CD14-positive monocyte (primary cell): ENCODE measurements around the gene IRF4. TPM values are rescaled to one million over a fixed set of nuclear protein-coding genes. Genes with fewer than 3 reads are reported as not detected.

Experiments
- DNase-seq, 3 donors: peaks; one replicate each; pipeline ENCODE4 v3.0.0-alpha.2; 2011 to 2022
- H2AFZ ChIP-seq: 2 replicates; pipeline ENCODE4 v1.6.0; 2012; ENCODE audit warnings: mild to moderate bottlenecking, low read depth, low read length, inconsistent platforms; ENCODE audit not compliant: insufficient read depth, poor library complexity, severe bottlenecking
- H3K27ac ChIP-seq, 2 donors: 1 replicate in 1 of 2; 2 replicates in 1 of 2; pipeline ENCODE4 v1.5.1; 2012 to 2013; ENCODE audit warnings: low read length in 2 of 2, control low read depth in 1 of 2, inconsistent platforms in 1 of 2, low read depth in 1 of 2, mild to moderate bottlenecking in 1 of 2
- H3K27me3 ChIP-seq, 2 donors: one replicate each; pipeline versions ENCODE4 v1.6.0 to v1.6.1; 2011 to 2013; ENCODE audit warnings: low read length in 2 of 2; ENCODE audit not compliant: control insufficient read depth in 2 of 2, insufficient read depth in 2 of 2
- H3K36me3 ChIP-seq, 2 donors: replicated peaks in 1 of 2; 1 replicate in 1 of 2; 2 replicates in 1 of 2; pipeline versions ENCODE4 v1.5.1 to v1.6.1; 2012 to 2013; ENCODE audit warnings: low read length in 2 of 2, control low read depth in 1 of 2, inconsistent platforms in 1 of 2, mild to moderate bottlenecking in 1 of 2; ENCODE audit not compliant: insufficient read depth in 2 of 2, control insufficient read depth in 1 of 2
- H3K4me1 ChIP-seq, 2 donors: 1 replicate in 1 of 2; 2 replicates in 1 of 2; pipeline versions ENCODE4 v1.5.1 to v1.6.1; 2012 to 2013; ENCODE audit warnings: low read length in 2 of 2, control low read depth in 1 of 2, inconsistent platforms in 1 of 2, mild to moderate bottlenecking in 1 of 2, moderate library complexity in 1 of 2; ENCODE audit not compliant: insufficient read depth in 2 of 2, control insufficient read depth in 1 of 2
- H3K4me2 ChIP-seq: replicated peaks from 2 replicates; pipeline ENCODE3; 2012; ENCODE audit warnings: low read length, moderate library complexity, mild to moderate bottlenecking; ENCODE audit not compliant: poor library complexity, severe bottlenecking; ENCODE audit errors: extremely low read depth
- H3K4me3 ChIP-seq, 3 experiments: fragments of 200-600 bp in 1 of 3; sonication (generic) in 1 of 3; replicated peaks in 1 of 3; 1 replicate in 2 of 3; 2 replicates in 1 of 3; pipeline ENCODE4 v1.5.1; 2011 to 2013; ENCODE audit warnings: low read length in 3 of 3, mild to moderate bottlenecking in 3 of 3, control low read depth in 2 of 3, low read depth in 2 of 3, inconsistent platforms in 1 of 3, moderate library complexity in 1 of 3
- H3K79me2 ChIP-seq: 2 replicates; pipeline ENCODE4 v1.6.0; 2012; ENCODE audit warnings: mild to moderate bottlenecking, control low read depth, inconsistent platforms, low read length, moderate library complexity; ENCODE audit not compliant: insufficient read depth
- H3K9ac ChIP-seq: 2 replicates; pipeline ENCODE4 v1.6.0; 2017; ENCODE audit warnings: low read length, mild to moderate bottlenecking; ENCODE audit not compliant: insufficient read depth, poor library complexity, severe bottlenecking
- H3K9me3 ChIP-seq, 2 donors: replicated peaks in 1 of 2; 1 replicate in 1 of 2; 2 replicates in 1 of 2; pipeline versions ENCODE4 v1.5.1 to v1.6.1; 2012 to 2013; ENCODE audit warnings: low read length in 2 of 2, control low read depth in 1 of 2; ENCODE audit not compliant: control insufficient read depth in 1 of 2, insufficient read depth in 1 of 2
- H4K20me1 ChIP-seq: 2 replicates; pipeline ENCODE4 v1.6.0; 2012; ENCODE audit warnings: mild to moderate bottlenecking, low read length, control low read depth, moderate library complexity; ENCODE audit not compliant: insufficient read depth
- H3K27ac Mint-ChIP-seq, 7 donors: one replicate each; pipeline ENCODE4 v1.8.0; 2020; ENCODE audit warnings: mild to moderate bottlenecking in 7 of 7, mixed read lengths in 7 of 7, moderate library complexity in 6 of 7, inconsistent platforms in 2 of 7
- H3K27me3 Mint-ChIP-seq, 3 donors: one replicate each; pipeline ENCODE4 v1.8.0; 2021 to 2022; ENCODE audit warnings: low read depth in 3 of 3, mild to moderate bottlenecking in 3 of 3, mixed read lengths in 3 of 3, moderate library complexity in 3 of 3, inconsistent platforms in 1 of 3
- H3K36me3 Mint-ChIP-seq, 2 donors: one replicate each; pipeline ENCODE4 v1.8.0; 2020; ENCODE audit warnings: mixed read lengths in 2 of 2, inconsistent platforms in 1 of 2, mild to moderate bottlenecking in 1 of 2
- H3K4me1 Mint-ChIP-seq: one replicate; pipeline ENCODE4 v1.8.0; 2020; ENCODE audit warnings: mild to moderate bottlenecking, mixed read lengths
- H3K4me3 Mint-ChIP-seq, 2 donors: one replicate each; pipeline ENCODE4 v1.8.0; 2020; ENCODE audit warnings: mild to moderate bottlenecking in 2 of 2, mixed read lengths in 2 of 2, moderate library complexity in 1 of 2
- H3K9me3 Mint-ChIP-seq, 7 donors: one replicate each; pipeline ENCODE4 v1.8.0; 2020 to 2022; ENCODE audit warnings: mixed read lengths in 7 of 7, mild to moderate bottlenecking in 6 of 7, moderate library complexity in 6 of 7, inconsistent platforms in 2 of 7
- CTCF ChIP-seq: fragments of 200-600 bp; IDR thresholded peaks from one replicate; pipeline ENCODE4 v1.8.0; 2022; ENCODE audit warnings: antibody characterized with exemption, mild to moderate bottlenecking
- whole genome bisulfite sequencing: methylation state at CpG from one replicate; pipeline ENCODE4 v1.1.5; 2013; ENCODE audit warnings: missing lambda C conversion rate; ENCODE audit not compliant: insufficient coverage; 5-methylcytosine and 5-hydroxymethylcytosine counted together
- intact Hi-C, 2 donors: fragments of 100-400 bp; cut with micrococcal nuclease; formaldehyde crosslinking; loops; one replicate each; pipeline versions ENCODE4 v1.15.0 to v1.15.1; 2023
- polyA plus RNA-seq, 3 donors: library from polyadenylated mRNA; depleted of rRNA in 1 of 3; unstranded in 2 of 3; stranded (reverse) in 1 of 3; fragments of 300-500 nt in 2 of 3; fragments of >200 nt in 1 of 3; fragmentation: Illumina TruSeq in 2 of 3; gene quantifications; 1 replicate in 2 of 3; 2 replicates in 1 of 3; pipeline ENCODE4 v1.2.3, GENCODE V29; 2012 to 2021

The IRF4 gene
- polyA plus RNA-seq, 3 donors: 3.0 to 13.6 (median 6.4) TPM

- WGBS: 97% methylated on average over 26 of the region's 27 CpGs
- peaks cover 54 to 56% of the 10 kb centered on the region in 2 donors for H3K36me3 Mint-ChIP-seq
- intact Hi-C loops: loop anchor here in 1 of 2 donors (5.0 kb wide), 1 partner anchor 209 kb away; no protein-coding TSS in a partner anchor
- Histone ChIP-seq H3K79me2 (no peaks in the 10 kb centered on the region), H3K36me3 (peaks cover 40 to 85% of the 10 kb centered on the region in 2 donors), H3K27ac (no peak overlapping the region), H3K4me2 (no peak overlapping the region), H3K27me3 (peaks cover 0 to 26% of the 10 kb centered on the region in 2 donors), H4K20me1 (peaks cover 60% of the 10 kb centered on the region), H2AFZ (no peak overlapping the region), H3K9ac (no peak overlapping the region), H3K9me3 (peaks cover 0 to 4% of the 10 kb centered on the region in 2 donors), H3K4me3 (no peak overlapping the region), H3K4me1 (no peaks in the 10 kb centered on the region)
- H3K9me3 Mint-ChIP-seq: peaks cover 5 to 26% (median 9%) of the 10 kb centered on the region in 7 donors
- H3K27ac Mint-ChIP-seq: no peak overlapping the region
- no peak for DNase-seq
- peaks cover 24 to 38% (median 34%) of the 10 kb centered on the region in 3 donors for H3K27me3 Mint-ChIP-seq
- no peaks in the 10 kb centered on the region for H3K4me1 Mint-ChIP-seq
- no peak for TF ChIP-seq CTCF
- no peak overlapping the region for H3K4me3 Mint-ChIP-seq
Observed at GRCh38 chr6:401239-401993, 9.9 kb downstream of the IRF4 start.

- no peak overlapping the region for H3K27ac ChIP-seq
- H3K9me3 ChIP-seq: peaks cover 0 to 4% of the 10 kb centered on the region in 2 donors
- peak overlapping the region in 1 of 7 donors; percentile 18 for H3K27ac Mint-ChIP-seq
- no peaks in the 10 kb centered on the region for H3K4me1 Mint-ChIP-seq
- no peak overlapping the region for H3K4me2 ChIP-seq
- no peak overlapping the region for H3K4me3 ChIP-seq
- peaks cover 38 to 83% of the 10 kb centered on the region in 2 donors for H3K36me3 ChIP-seq
- peaks cover 5 to 26% (median 9%) of the 10 kb centered on the region in 7 donors for H3K9me3 Mint-ChIP-seq
- intact Hi-C loops: loop anchor here in 1 of 2 donors (5.0 kb wide), 1 partner anchor 210 kb away; no protein-coding TSS in a partner anchor
- H3K79me2 ChIP-seq: no peaks in the 10 kb centered on the region
- peaks cover 55% of the 10 kb centered on the region for H4K20me1 ChIP-seq
- H3K9ac ChIP-seq: no peak overlapping the region
- H3K27me3 ChIP-seq: peaks cover 2 to 23% of the 10 kb centered on the region in 2 donors
- peaks cover 27 to 34% (median 30%) of the 10 kb centered on the region in 3 donors for H3K27me3 Mint-ChIP-seq
- H3K36me3 Mint-ChIP-seq: peaks cover 52 to 58% of the 10 kb centered on the region in 2 donors
- WGBS: 94% methylated on average over 12 of the region's 14 CpGs
- DNase-seq: no peak
- no peak overlapping the region for H2AFZ ChIP-seq
- no peak for TF ChIP-seq CTCF
- H3K4me3 Mint-ChIP-seq: no peak overlapping the region
- no peaks in the 10 kb centered on the region for H3K4me1 ChIP-seq
Observed at GRCh38 chr6:401994-402640, 10.6 kb downstream of the IRF4 start.
